Measurements from ENCODE around the gene GATAD1.
A peak's percentile ranks its signal among the peaks of the same experiment; 100 is the strongest.
"Not testable (repeated sequence)": the region's sequence is repeated elsewhere in the genome, so short reads cannot be mapped to it uniquely, and the experiment has no call there.

Gene GATAD1

GRCh38 chr7:92436612-92437445, 10.5 kb upstream of the GATAD1 start:
- no peak for DNase-seq (ENCODE audit: low read depth, low spot score)

GRCh38 chr7:92437956-92438491, 9.3 kb upstream of the GATAD1 start:
- no peak for DNase-seq (ENCODE audit: low read depth, low spot score)

GRCh38 chr7:92442720-92443119, 4.6 kb upstream of the GATAD1 start:
- DNase-seq (ENCODE audit: low read depth, low spot score), result not testable (repeated sequence)

GRCh38 chr7:92446869-92447344, 375 bp upstream of the GATAD1 start:
- DNase-seq (ENCODE audit: low read depth, low spot score), result no peak

- DNase-seq (ENCODE audit: low read depth, low spot score), result peak; percentile 7
Observed at GRCh38 chr7:92448205-92448747, 994 bp downstream of the GATAD1 start.

GRCh38 chr7:92451645-92452044, 4.4 kb downstream of the GATAD1 start:
- DNase-seq (ENCODE audit: low read depth, low spot score), result no peak

- no peak for DNase-seq (ENCODE audit: low read depth, low spot score)
Observed at GRCh38 chr7:92456236-92456635, 9.0 kb downstream of the GATAD1 start.

- no peak for DNase-seq (ENCODE audit: low read depth, low spot score)
Observed at GRCh38 chr7:92460109-92460508, 12.8 kb downstream of the GATAD1 start.

GRCh38 chr7:92460510-92460909, 13.2 kb downstream of the GATAD1 start:
- no peak for DNase-seq (ENCODE audit: low read depth, low spot score)

GRCh38 chr7:92461027-92462003, 14.0 kb downstream of the GATAD1 start:
- DNase-seq (ENCODE audit: low read depth, low spot score), result no peak

- no peak for DNase-seq (ENCODE audit: low read depth, low spot score)
Observed at GRCh38 chr7:92462560-92462959, 15.3 kb downstream of the GATAD1 start.

GRCh38 chr7:92464515-92464914, 17.2 kb downstream of the GATAD1 start:
- no peak for DNase-seq (ENCODE audit: low read depth, low spot score)

GRCh38 chr7:92466682-92467081, 19.4 kb downstream of the GATAD1 start:
- no peak for DNase-seq (ENCODE audit: low read depth, low spot score)

- DNase-seq (ENCODE audit: low read depth, low spot score), result not testable (repeated sequence)
Observed at GRCh38 chr7:92468589-92468988, 21.3 kb downstream of the GATAD1 start.

- not testable (repeated sequence) for DNase-seq (ENCODE audit: low read depth, low spot score)
Observed at GRCh38 chr7:92473989-92474388, 26.7 kb downstream of the GATAD1 start.

GRCh38 chr7:92475261-92475770, 28.0 kb downstream of the GATAD1 start:
- DNase-seq (ENCODE audit: low read depth, low spot score), result not testable (repeated sequence)

- DNase-seq (ENCODE audit: low read depth, low spot score), result not testable (repeated sequence)
Observed at GRCh38 chr7:92475851-92476590, 28.7 kb downstream of the GATAD1 start.

GRCh38 chr7:92477681-92478080, 30.4 kb downstream of the GATAD1 start, which contains the start of gene ERVW-1:
Gene ERVW-1, minus strand, starts transcription at chr7:92477946. Its CDS starts 7,565 bp downstream, at chr7:92470381.
- not testable (repeated sequence) for DNase-seq (ENCODE audit: low read depth, low spot score)

GRCh38 chr7:92478095-92478494, 30.8 kb downstream of the GATAD1 start:
- no peak for DNase-seq (ENCODE audit: low read depth, low spot score)

GRCh38 chr7:92478711-92479110, 31.4 kb downstream of the GATAD1 start:
- no peak for DNase-seq (ENCODE audit: low read depth, low spot score)
